Measurements from ENCODE around the gene NEDD4L.

DNA sequence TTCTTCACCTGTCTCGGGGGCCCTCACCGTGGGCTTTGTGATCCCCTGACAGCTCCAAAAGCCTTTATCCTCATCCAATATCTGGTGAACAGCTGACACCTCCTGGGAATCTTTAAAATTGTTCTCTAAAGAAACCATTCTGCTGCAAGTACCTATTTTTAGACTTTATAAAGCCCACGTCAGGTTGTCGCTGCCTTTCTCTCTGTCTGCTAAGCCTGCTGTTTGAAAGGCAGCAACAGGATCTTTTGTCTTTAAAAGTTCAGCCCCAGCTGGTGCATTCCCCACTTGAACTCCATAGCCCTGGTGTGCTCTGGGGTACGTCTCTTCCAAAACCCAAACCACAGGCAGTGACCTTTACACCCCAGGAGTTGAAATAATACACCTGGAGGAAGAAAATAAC, 145.0 kb downstream of the NEDD4L start:
- TF ChIP-seq, protein P1, sequence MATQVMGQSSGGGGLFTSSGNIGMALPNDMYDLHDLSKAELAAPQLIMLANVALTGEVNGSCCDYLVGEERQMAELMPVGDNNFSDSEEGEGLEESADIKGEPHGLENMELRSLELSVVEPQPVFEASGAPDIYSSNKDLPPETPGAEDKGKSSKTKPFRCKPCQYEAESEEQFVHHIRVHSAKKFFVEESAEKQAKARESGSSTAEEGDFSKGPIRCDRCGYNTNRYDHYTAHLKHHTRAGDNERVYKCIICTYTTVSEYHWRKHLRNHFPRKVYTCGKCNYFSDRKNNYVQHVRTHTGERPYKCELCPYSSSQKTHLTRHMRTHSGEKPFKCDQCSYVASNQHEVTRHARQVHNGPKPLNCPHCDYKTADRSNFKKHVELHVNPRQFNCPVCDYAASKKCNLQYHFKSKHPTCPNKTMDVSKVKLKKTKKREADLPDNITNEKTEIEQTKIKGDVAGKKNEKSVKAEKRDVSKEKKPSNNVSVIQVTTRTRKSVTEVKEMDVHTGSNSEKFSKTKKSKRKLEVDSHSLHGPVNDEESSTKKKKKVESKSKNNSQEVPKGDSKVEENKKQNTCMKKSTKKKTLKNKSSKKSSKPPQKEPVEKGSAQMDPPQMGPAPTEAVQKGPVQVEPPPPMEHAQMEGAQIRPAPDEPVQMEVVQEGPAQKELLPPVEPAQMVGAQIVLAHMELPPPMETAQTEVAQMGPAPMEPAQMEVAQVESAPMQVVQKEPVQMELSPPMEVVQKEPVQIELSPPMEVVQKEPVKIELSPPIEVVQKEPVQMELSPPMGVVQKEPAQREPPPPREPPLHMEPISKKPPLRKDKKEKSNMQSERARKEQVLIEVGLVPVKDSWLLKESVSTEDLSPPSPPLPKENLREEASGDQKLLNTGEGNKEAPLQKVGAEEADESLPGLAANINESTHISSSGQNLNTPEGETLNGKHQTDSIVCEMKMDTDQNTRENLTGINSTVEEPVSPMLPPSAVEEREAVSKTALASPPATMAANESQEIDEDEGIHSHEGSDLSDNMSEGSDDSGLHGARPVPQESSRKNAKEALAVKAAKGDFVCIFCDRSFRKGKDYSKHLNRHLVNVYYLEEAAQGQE (IDR thresholded peaks at IDR 0.05; ENCODE audit: insufficient read depth in 1 of 2, low read depth in 2 of 2, low read length in 1 of 2), result no peak
- no peak for TF ChIP-seq POLR2AphosphoS5 (IDR thresholded peaks at IDR 0.05; ENCODE audit: low read depth, low read length)
- TF ChIP-seq, protein P2, sequence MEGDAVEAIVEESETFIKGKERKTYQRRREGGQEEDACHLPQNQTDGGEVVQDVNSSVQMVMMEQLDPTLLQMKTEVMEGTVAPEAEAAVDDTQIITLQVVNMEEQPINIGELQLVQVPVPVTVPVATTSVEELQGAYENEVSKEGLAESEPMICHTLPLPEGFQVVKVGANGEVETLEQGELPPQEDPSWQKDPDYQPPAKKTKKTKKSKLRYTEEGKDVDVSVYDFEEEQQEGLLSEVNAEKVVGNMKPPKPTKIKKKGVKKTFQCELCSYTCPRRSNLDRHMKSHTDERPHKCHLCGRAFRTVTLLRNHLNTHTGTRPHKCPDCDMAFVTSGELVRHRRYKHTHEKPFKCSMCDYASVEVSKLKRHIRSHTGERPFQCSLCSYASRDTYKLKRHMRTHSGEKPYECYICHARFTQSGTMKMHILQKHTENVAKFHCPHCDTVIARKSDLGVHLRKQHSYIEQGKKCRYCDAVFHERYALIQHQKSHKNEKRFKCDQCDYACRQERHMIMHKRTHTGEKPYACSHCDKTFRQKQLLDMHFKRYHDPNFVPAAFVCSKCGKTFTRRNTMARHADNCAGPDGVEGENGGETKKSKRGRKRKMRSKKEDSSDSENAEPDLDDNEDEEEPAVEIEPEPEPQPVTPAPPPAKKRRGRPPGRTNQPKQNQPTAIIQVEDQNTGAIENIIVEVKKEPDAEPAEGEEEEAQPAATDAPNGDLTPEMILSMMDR (IDR thresholded peaks at IDR 0.05), result no peak
- no peak for TF ChIP-seq TCF7L2 (IDR thresholded peaks at IDR 0.05; ENCODE audit: low read depth, low read length)
- no peak for TF ChIP-seq SIN3A (IDR thresholded peaks at IDR 0.05; ENCODE audit: borderline replicate concordance, insufficient read depth, low read depth, low read length)
